ENCODE measurements around the gene CORO2B.

DNA sequence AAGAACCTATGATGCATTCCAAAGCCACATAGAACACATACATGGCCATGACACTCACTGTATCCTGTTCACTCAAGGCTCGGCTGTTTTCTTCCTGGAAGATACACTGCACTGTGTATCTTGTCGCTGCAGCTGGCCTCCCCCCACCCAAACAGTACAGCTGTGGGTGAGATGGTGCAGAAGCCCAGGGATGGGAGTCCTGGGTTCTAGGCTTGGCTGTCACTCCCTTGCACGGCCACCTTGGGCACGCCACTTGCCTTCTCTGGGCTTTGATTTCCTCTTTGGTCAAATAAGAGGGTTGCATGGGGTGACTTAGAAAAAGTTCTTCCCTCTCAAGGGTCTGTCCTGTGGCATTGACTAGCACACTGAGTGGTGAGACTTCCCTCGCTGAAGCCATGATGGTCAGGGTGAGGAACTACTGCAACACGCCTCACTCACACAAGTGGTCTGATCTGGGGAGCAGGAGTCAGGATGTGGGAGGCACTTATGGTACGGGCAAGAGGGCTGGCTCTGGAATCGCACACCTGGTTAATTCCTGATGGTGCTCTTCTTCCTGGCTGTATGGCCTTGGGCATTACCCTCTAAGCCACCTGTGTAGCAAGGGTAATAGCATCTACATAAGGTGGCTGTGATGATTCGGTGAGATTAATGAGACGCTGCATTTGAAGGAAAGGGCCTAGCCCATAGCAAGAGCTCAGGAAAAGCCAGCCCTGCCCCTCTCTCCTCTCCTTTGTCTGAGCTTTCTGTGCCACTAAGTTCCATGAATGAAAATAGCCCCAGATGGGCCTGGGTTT is 197.9 kb downstream of the CORO2B start:
- TF ChIP-seq POLR2A (IDR thresholded peaks at IDR 0.05), result no peak
- TF ChIP-seq, protein P1, sequence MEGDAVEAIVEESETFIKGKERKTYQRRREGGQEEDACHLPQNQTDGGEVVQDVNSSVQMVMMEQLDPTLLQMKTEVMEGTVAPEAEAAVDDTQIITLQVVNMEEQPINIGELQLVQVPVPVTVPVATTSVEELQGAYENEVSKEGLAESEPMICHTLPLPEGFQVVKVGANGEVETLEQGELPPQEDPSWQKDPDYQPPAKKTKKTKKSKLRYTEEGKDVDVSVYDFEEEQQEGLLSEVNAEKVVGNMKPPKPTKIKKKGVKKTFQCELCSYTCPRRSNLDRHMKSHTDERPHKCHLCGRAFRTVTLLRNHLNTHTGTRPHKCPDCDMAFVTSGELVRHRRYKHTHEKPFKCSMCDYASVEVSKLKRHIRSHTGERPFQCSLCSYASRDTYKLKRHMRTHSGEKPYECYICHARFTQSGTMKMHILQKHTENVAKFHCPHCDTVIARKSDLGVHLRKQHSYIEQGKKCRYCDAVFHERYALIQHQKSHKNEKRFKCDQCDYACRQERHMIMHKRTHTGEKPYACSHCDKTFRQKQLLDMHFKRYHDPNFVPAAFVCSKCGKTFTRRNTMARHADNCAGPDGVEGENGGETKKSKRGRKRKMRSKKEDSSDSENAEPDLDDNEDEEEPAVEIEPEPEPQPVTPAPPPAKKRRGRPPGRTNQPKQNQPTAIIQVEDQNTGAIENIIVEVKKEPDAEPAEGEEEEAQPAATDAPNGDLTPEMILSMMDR (IDR thresholded peaks at IDR 0.05), result no peak
